ENCODE results near the gene ASB9.
"Not testable (repeated sequence)": the region's sequence is repeated elsewhere in the genome, so short reads cannot be mapped to it uniquely, and the experiment has no call there.

The ASB9 gene

GRCh38 chrX:15269618-15270521, at the start of gene ASB9:
TSS of gene ASB9 (minus strand) at chrX:15270083. CDS start at chrX:15269874, 209 bp downstream.
- in situ Hi-C loops (cut with MboI; ENCODE audit: low sequenced_read_pairs, unreplicated experiment), result no loop called here
- DNase-seq (ENCODE audit: low spot score), result peak; percentile 33
- peak; percentile 1 for TF ChIP-seq CTCF (IDR thresholded peaks at IDR 0.05; ENCODE audit: borderline replicate concordance, control extremely low read depth, extremely low read depth, insufficient read depth, missing control alignments)

- DNase-seq (ENCODE audit: low spot score), result no peak
- in situ Hi-C loops (cut with MboI; ENCODE audit: low sequenced_read_pairs, unreplicated experiment), result no loop called here
- TF ChIP-seq CTCF (IDR thresholded peaks at IDR 0.05; ENCODE audit: borderline replicate concordance, control extremely low read depth, extremely low read depth, insufficient read depth, missing control alignments), result no peak
Observed at GRCh38 chrX:15319075-15319474, 49.2 kb upstream of the ASB9 start.

GRCh38 chrX:15315509-15315908, 45.6 kb upstream of the ASB9 start, which contains the start of gene ASB11:
TSS of gene ASB11 (minus strand) at chrX:15315640. CDS start at chrX:15315605, 35 bp downstream.
- in situ Hi-C loops (cut with MboI; ENCODE audit: low sequenced_read_pairs, unreplicated experiment), result no loop called here
- no peak for DNase-seq (ENCODE audit: low spot score)
- TF ChIP-seq CTCF (IDR thresholded peaks at IDR 0.05; ENCODE audit: borderline replicate concordance, control extremely low read depth, extremely low read depth, insufficient read depth, missing control alignments), result no peak

GRCh38 chrX:15314472-15314871, 44.6 kb upstream of the ASB9 start:
- no peak for TF ChIP-seq CTCF (IDR thresholded peaks at IDR 0.05; ENCODE audit: borderline replicate concordance, control extremely low read depth, extremely low read depth, insufficient read depth, missing control alignments)
- in situ Hi-C loops (cut with MboI; ENCODE audit: low sequenced_read_pairs, unreplicated experiment), result no loop called here
- DNase-seq (ENCODE audit: low spot score), result no peak

- TF ChIP-seq CTCF (IDR thresholded peaks at IDR 0.05; ENCODE audit: borderline replicate concordance, control extremely low read depth, extremely low read depth, insufficient read depth, missing control alignments), result no peak
- DNase-seq (ENCODE audit: low spot score), result no peak
- in situ Hi-C loops (cut with MboI; ENCODE audit: low sequenced_read_pairs, unreplicated experiment), result no loop called here
Observed at GRCh38 chrX:15311119-15311518, 41.2 kb upstream of the ASB9 start.

- TF ChIP-seq CTCF (IDR thresholded peaks at IDR 0.05; ENCODE audit: borderline replicate concordance, control extremely low read depth, extremely low read depth, insufficient read depth, missing control alignments), result no peak
- DNase-seq (ENCODE audit: low spot score), result no peak
- in situ Hi-C loops (cut with MboI; ENCODE audit: low sequenced_read_pairs, unreplicated experiment), result no loop called here
Observed at GRCh38 chrX:15310117-15310516, 40.2 kb upstream of the ASB9 start.

- DNase-seq (ENCODE audit: low spot score); in situ Hi-C loops (cut with MboI; ENCODE audit: low sequenced_read_pairs, unreplicated experiment): not testable (repeated sequence)
Observed at GRCh38 chrX:15305899-15306298, 36.0 kb upstream of the ASB9 start.

Measured in GM13976 (cell line).